Kidney (tissue), 14 donors: Measurements from ENCODE around the gene CALML4. TPM values are rescaled to one million over a fixed set of nuclear protein-coding genes. Genes with fewer than 3 reads are reported as not detected.
A peak's percentile ranks its signal among the peaks of the same experiment; 100 is the strongest.

Source experiments
- DNase-seq, 5 donors: peaks; one replicate each; pipeline ENCODE4 v3.0.0-alpha.2; 2013 to 2020
- FAIRE-seq: peaks from 2 replicates; lab custom pipeline; 2012; peaks lifted over from hg19 to GRCh38; lab: Jason Lieb, UNC
- H3K27ac ChIP-seq, 2 donors: one replicate each; pipeline ENCODE4 v1.7.0; 2013; ENCODE audit warnings: low read depth in 2 of 2, low read length in 2 of 2, inconsistent platforms in 1 of 2
- H3K27me3 ChIP-seq: one replicate; pipeline ENCODE4 v1.7.1; 2013; ENCODE audit warnings: low read length, inconsistent platforms; ENCODE audit not compliant: control insufficient read depth, insufficient read depth
- H3K36me3 ChIP-seq, 3 donors: one replicate each; pipeline versions ENCODE4 v1.7.0 to v1.7.1; 2013; ENCODE audit warnings: low read length in 3 of 3, control low read depth in 1 of 3, inconsistent platforms in 1 of 3; ENCODE audit not compliant: insufficient read depth in 3 of 3, control insufficient read depth in 2 of 3
- H3K4me1 ChIP-seq, 3 donors: one replicate each; pipeline versions ENCODE4 v1.7.0 to v1.7.1; 2013; ENCODE audit warnings: low read length in 3 of 3, inconsistent platforms in 1 of 3, low read depth in 1 of 3; ENCODE audit not compliant: control insufficient read depth in 2 of 3, insufficient read depth in 2 of 3
- H3K4me3 ChIP-seq, 3 donors: one replicate each; pipeline versions ENCODE4 v1.7.0 to v1.8.1; 2013; ENCODE audit warnings: low read length in 3 of 3, control low read depth in 1 of 3, inconsistent platforms in 1 of 3
- H3K9ac ChIP-seq, 3 donors: one replicate each; pipeline versions ENCODE4 v1.7.0 to v1.7.1; 2013; ENCODE audit warnings: low read length in 3 of 3, control low read depth in 1 of 3, inconsistent platforms in 1 of 3
- H3K9me3 ChIP-seq, 3 donors: one replicate each; pipeline versions ENCODE4 v1.7.0 to v1.7.1; 2013; ENCODE audit warnings: low read length in 3 of 3, control low read depth in 1 of 3, inconsistent platforms in 1 of 3; ENCODE audit not compliant: control insufficient read depth in 2 of 3, insufficient read depth in 1 of 3
- CTCF ChIP-seq: IDR thresholded peaks from 3 replicates; pipeline ENCODE4 v1.5.1; 2012; ENCODE audit warnings: mild to moderate bottlenecking, moderate library complexity, borderline replicate concordance; ENCODE audit not compliant: insufficient read depth; ENCODE audit errors: extremely low read depth
- intact Hi-C: fragments of 100-400 bp; cut with DNase I; formaldehyde crosslinking; loops from one replicate; pipeline ENCODE4 v1.11.1; 2022
- polyA plus RNA-seq: library from polyadenylated mRNA; stranded (reverse); fragments of 350-450 nt; fragmentation: Illumina TruSeq; extraction: RNeasy Lipid Tissue Mini Kit (QIAGEN cat#74804); gene quantifications from one replicate; pipeline ENCODE4 v1.2.3, GENCODE V29; 2014; ENCODE audit warnings: low read depth, low replicate concordance; ENCODE audit not compliant: insufficient read depth
- total RNA-seq: library from RNA; stranded (reverse); fragmentation: NEBNext Ultra II Directional; extraction: Animal tissue kit (Norgen Biotek cat#: 25700); gene quantifications from one replicate; pipeline ENCODE4 v1.2.1, GENCODE V29; 2021
- donor health status: control.
- donor health status: control.
- donor health status: control.
- donor health status: control.
- donor health status: control.
- donor health status: DM: yes; HTN: yes; CAD: no.
- donor health status: Normal renal cell carcinoma (clear cell type).

Gene CALML4
- total and polyA plus RNA-seq, 2 donors from 2014 or later, result 17.4 to 54.7 TPM

DNA sequence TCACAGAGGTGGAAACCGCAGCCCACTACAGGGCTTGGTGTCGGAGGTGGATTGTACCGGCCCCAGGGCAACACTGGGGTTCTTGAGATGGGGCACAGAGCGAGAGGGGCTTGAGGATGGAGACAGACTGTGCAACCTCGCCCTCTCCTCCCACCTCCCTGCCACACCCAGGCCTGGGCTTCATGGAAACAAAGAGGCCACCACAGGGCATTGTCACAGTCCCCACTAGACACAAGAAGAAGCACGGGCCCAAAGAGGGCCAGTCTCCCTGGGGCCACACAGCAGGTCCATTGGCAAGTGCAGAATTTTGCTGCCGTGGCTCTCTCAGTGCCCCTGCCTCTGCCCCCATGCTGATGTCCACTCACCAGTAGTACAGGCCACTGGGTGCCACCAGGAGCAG, 4.1 kb upstream of the CALML4 start:
- TF ChIP-seq CTCF, result no peak
- Histone ChIP-seq H3K4me1 (peaks cover 0 to 10% (median 9%) of the 10 kb centered on the region in 3 donors), H3K36me3 (no peaks in the 10 kb centered on the region), H3K27ac (no peak overlapping the region), H3K27me3 (no peaks in the 10 kb centered on the region), H3K4me3 (no peak overlapping the region), H3K9me3 (no peaks in the 10 kb centered on the region), H3K9ac (no peak overlapping the region)
- intact Hi-C loops, result no loop called here
- no peak for FAIRE-seq
- DNase-seq, result peak in 1 of 5 donors; percentile 27

DNA sequence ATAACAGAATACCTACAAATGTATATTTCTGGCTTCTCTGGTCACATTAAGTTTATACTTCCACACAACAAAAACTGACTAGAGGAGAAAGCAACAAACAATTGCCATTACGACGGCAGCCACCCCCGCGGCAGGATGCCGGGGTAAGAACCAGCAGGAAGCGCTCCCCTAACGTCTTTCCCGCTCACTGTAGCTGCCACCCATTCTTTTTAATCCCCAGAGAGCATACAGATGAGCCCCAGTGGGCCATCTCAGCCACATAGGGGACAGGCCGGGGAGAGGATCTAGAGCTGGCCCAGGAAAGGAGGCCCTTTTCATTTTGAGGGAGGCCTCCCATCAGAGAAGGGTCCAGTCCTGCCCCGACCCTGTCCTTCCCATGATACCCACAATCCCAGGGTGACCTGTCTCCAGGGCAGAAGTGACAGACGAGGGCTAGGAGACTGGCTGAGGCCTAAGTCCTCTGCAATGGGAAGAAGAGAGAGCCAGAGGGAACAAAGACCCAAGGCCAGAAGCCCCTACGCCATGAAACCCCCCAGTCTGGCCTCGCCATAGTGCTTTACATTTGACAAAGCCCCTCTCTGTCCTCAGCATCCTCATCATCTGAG, 3.6 kb upstream of the CALML4 start:
- no peak overlapping the region for H3K27ac ChIP-seq
- peaks cover 0 to 11% (median 9%) of the 10 kb centered on the region in 3 donors for H3K4me1 ChIP-seq
- no peak for TF ChIP-seq CTCF
- H3K27me3 ChIP-seq, result no peaks in the 10 kb centered on the region
- intact Hi-C loops, result no loop called here
- no peak overlapping the region for H3K4me3 ChIP-seq
- no peaks in the 10 kb centered on the region for H3K36me3 ChIP-seq
- no peak overlapping the region for H3K9ac ChIP-seq
- FAIRE-seq (no peak), DNase-seq (peak in 2 of 5 donors; percentile 19 to 29)
- no peaks in the 10 kb centered on the region for H3K9me3 ChIP-seq

DNA sequence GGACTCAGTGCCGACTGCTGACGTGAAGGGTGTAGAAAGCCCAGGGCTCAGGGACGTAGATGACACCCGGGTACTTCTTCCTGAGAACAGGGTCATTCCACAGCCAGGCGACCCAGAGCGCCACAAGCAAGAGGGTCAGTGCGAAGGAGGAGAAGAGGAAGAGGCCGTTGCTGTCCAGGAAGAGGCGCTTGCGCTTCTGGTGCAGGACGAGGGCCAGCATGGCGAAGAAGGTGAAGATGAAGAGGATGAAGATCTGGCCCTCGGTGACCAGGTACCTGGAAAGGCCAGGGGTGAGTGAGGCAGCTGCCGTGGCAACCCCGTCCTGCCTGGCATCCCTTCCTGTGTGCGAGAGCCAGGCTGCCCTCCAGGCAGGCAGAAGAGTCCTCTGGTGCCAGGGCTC, 3.0 kb upstream of the CALML4 start:
- H3K9ac ChIP-seq, result no peak overlapping the region
- H3K27ac ChIP-seq, result no peak overlapping the region
- peaks cover 0 to 11% (median 9%) of the 10 kb centered on the region in 3 donors for H3K4me1 ChIP-seq
- no peak overlapping the region for H3K4me3 ChIP-seq
- FAIRE-seq (no peak), DNase-seq (peak in 1 of 5 donors; percentile 29)
- no peaks in the 10 kb centered on the region for H3K36me3 ChIP-seq
- H3K9me3 ChIP-seq, result no peaks in the 10 kb centered on the region
- TF ChIP-seq CTCF, result no peak
- intact Hi-C loops, result no loop called here
- no peaks in the 10 kb centered on the region for H3K27me3 ChIP-seq
